ENCODE results near the gene CMTM6.
"Not testable (repeated sequence)": the region's sequence is repeated elsewhere in the genome, so short reads cannot be mapped to it uniquely, and the experiment has no call there.

Gene CMTM6

DNA sequence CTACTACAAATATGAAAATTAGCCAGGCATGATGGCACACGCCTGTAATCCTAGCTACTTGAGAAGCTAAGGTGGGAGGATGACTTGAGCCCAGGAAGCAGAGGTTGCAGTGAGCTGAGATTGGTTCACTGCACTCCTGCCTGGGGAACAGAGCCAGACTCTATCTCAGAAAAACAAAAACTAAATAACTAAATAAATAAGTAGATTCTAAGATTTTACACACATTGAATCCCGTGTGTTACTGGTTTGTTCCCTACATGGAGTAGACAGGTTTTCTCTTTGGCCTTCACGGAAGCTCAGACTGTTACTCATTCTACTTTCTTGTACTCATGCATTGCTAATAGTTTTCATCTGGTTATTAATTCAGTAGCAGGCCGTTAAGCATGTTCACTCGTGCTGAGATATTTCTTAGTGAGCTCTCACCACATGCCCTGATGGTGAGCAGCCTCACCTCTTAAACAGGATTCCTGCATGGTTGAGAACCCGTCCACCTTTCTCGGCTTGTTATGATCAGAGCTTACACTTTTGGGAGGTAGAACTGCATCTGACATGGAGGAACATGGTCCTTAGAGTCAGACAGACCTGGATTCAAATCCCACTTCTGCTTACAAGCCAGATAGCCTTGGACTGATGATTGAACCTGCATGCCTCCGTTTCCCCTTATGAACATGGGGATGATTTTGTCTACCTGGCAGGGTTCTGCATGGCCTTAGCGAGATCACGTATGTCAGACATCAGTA lies 61.9 kb downstream of the CMTM6 start:
- DNase-seq, result no peak

DNA sequence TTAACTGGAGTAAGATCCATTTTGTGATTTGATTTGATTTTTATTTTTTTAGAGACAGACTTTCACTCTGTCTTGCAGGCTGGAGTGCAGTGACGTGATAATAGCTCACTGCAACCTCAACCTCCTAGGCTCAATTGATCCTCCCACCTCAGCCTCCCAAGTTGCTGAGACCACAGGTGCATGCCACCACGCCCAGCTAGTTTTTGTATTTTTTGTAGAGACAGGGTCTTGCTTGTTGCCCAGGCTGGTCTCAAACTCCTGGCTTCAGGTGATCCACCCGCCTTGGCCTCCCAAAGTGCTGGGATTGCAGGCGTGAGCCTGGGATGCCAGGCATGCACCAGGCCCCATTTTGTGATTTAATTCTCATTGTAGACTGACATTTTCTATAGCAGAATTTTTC lies 63.2 kb downstream of the CMTM6 start:
- not testable (repeated sequence) for DNase-seq

DNA sequence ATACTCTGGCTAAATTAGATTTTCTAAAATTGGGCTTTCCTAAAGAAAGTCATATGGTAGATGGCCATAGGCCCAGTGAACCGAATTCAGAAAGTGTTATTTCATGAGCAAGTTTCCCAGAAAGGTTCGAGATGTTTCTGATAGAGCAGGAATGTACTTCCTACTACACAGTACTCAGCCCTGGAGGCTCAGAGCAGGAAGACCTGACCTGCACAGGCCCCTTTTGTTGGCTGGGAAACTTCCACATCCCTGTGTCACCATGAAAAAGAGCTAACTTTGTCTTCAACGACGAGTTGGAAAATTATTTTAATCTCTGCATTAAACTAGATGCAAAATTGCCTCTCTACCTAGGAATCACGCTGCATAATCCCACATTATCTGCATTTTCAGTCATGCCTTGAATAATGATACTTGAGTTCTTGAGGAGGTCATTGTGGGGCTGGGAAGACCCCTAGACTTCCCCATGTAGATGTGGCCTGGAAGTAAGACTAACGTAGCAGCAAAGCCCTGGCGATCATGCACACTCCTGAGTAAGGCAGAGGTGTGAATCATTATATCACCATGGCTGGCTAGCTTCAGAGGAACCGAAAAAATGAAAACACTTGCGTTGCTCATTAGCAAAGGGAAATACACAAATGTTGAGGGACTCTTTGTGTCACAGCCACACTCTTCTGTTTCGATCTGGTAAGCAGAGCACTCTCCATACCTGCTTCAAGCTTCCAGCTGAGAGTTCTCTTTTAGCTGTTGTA lies 63.9 kb downstream of the CMTM6 start:
- DNase-seq, result no peak

GRCh38 chr3:32437896-32438295 lies 64.8 kb downstream of the CMTM6 start:
- DNase-seq, result no peak

DNA sequence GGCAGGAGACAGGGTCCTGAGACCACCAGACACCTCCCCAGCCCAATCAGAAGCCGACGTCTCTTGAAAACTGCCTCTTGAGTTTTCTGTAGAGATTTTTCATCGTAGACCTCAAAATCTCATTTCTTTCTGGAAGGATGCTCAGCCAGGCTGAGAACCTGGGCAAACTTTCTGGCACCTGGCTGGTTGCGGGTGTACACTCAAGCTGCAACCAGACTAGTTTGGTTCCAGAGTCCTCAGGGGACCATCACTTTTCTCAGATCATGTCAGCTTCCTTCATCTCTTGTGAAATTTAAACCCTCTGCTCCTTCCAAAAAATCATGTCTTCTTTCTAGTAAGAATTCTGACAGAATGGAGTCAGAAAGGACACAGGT lies 65.8 kb downstream of the CMTM6 start:
- no peak for DNase-seq

GRCh38 chr3:32435911-32436815 lies 66.5 kb downstream of the CMTM6 start:
- DNase-seq, result no peak

- DNase-seq, result no peak
Observed at GRCh38 chr3:32434206-32434605, 68.4 kb downstream of the CMTM6 start.

GRCh38 chr3:32432711-32433530 lies 69.7 kb downstream of the CMTM6 start:
- DNase-seq, result no peak

- DNase-seq, result no peak
Observed at GRCh38 chr3:32432045-32432710, 70.5 kb downstream of the CMTM6 start.

DNA sequence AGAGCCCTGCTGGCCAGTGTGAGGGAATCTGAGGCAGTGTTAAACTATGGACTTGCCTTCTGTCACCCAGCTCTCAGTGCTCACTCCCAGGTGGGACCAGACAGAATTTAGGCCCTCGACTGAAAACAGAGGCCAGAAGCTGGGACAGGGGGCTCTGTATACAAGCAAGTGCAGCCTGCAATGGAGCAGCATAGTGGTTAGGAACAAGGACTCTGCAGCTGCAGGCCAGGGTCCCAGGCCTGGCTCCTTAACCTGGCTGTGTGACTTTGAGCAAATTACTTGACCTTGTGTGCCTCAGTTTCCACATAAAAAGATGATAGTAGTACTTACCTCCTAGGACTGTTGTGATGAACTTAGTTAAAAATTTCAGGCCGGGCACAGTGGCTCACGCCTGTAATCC lies 71.2 kb downstream of the CMTM6 start:
- DNase-seq, result no peak
